GM10847 (cell line): ENCODE measurements around the gene APEX2.

Source experiments
- POLR2A ChIP-seq: IDR thresholded peaks from 2 replicates; pipeline ENCODE4 v1.6.1; 2011; ENCODE audit not compliant: insufficient read length; ENCODE audit errors: extremely low read depth

Gene APEX2

DNA sequence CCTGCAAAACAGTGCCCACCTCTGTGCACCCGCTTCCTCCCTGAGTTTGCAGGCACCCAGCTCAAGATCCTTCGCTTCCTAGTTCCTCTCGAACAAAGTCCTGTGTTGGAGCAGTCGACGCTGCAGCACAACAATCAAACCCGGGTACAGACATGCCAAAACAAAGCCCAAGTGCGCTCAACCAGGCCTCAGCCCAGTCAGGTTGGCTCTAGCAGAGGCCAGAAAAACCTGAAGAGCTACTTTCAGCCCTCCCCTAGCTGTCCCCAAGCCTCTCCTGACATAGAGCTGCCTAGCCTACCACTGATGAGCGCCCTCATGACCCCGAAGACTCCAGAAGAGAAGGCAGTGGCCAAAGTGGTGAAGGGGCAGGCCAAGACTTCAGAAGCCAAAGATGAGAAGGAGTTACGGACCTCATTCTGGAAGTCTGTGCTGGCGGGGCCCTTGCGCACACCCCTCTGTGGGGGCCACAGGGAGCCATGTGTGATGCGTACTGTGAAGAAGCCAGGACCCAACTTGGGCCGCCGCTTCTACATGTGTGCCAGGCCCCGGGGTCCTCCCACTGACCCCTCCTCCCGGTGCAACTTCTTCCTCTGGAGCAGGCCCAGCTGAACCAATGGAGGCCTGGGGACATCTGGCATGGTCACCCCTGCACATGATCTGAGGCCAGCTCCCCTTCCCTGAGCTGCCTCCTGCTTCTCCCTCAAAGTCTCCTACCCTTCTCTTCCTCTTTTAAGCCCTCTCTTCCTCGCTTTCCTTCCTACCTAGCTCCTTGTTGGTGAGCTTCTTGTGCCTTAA lies 6.9 kb downstream of the APEX2 start:
- no peak for TF ChIP-seq POLR2A

DNA sequence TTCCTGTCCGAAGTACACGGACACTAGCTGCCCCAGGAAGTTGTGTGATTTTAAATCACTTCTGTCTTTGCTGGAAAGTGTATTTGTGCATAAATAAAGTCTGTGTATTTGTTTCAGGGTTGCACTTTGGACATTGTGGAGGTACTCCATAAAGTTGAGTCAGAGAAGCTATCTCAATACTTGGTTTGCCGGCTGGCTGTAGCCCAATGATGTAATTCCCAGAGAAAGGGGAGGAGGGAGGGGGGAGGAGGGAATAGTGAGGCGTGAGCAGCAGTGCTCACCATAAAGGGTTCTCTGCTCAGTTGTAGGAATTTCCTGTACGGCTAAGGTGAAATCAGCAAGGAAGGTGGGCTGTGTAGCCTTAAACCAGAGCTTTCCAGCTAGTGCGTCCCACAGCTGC lies 7.5 kb downstream of the APEX2 start:
- no peak for TF ChIP-seq POLR2A

DNA sequence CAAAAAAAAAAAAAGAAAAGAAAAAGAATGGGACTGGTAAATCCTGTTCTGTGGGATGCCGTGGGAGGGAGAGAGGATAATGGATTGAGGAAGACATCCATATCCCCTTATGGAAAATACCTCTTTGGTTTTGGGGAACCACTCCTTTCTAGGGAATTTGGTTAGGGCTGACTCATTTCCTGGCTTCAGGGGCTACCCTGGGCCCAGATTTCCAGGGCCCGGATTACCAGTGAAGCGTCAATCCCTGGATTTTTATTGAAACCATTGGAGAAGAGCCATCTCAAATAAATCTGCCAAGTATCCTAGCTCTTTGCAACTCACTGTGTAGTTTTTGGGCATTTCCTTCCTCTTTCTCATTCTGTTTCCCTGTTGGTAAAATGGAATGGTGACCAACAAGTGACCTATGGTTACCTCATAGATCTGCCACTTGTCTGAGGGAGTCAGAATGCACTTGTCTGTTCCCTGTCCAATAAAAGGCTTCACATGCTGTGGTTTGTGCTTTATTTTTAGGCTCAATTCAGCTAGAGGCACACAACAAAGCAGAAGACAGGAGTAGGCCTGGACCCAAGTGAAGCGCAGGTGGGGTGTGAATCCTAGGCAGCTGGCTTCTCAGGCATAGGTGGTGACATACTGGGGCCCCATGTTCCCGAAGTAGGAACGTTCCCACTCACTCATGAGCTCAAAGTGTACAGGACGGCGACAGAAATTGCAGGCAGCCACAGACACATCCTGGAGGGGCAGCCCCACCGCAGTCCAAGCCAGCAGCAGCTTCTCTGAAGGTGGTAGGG lies 8.6 kb downstream of the APEX2 start:
- TF ChIP-seq POLR2A = no peak

DNA sequence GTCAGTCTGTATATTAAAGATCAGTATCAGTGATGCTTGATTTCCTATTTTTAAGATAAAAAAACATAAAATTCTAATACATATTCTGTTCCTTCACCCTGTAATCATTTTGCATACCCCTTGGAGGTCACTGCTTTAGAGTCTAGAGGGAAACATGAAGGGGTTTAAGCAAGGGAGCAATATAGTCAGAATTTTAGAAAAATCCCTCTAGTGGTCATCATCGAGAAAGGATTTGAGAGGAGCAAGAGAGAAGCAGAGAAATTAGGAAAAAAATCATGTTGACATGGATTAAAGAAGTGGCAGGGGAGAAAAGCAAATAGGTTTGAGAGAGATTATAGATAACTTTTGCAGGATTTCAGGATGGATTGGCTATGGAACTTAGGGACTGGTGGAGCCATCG lies 11.1 kb downstream of the APEX2 start:
- TF ChIP-seq POLR2A = no peak

DNA sequence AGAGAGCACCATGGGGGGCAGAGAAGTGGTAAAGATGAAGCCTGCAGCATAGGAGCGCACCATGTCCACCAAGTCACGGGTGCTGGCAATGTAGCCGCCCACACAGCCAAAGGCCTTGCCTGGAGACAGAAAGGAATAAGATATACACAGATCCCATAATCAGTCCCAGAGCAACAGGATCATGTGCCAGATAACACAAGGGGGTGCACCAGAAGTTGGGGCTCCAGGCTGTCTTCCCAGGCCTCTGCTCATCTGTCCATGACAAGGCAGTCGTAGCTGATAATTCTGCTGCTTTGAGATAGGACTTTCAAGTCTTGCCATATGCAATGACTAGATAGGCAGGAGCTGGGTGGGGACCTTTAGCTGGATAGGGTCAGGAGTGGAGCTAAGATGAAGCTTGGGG lies 14.7 kb downstream of the APEX2 start:
- no peak for TF ChIP-seq POLR2A

DNA sequence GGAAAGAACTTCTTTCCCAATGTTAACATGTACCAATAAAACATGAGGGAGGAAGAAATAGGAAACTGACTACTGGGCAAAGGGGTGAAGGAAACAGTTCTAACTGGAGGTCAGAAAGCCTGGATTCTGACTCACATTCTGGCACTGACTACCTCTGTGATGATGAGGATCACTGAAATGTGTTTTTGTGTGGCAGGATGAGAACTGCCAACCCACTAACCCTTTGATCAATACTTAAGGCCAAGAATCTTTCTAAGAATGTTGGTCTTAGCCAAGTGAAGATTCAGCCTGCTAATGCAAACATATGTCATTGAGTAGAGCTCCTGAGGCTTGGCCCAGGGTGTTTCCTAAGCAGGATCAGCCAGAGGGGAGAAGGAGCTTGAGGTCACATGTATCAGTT lies 26.0 kb downstream of the APEX2 start:
- TF ChIP-seq POLR2A = no peak

DNA sequence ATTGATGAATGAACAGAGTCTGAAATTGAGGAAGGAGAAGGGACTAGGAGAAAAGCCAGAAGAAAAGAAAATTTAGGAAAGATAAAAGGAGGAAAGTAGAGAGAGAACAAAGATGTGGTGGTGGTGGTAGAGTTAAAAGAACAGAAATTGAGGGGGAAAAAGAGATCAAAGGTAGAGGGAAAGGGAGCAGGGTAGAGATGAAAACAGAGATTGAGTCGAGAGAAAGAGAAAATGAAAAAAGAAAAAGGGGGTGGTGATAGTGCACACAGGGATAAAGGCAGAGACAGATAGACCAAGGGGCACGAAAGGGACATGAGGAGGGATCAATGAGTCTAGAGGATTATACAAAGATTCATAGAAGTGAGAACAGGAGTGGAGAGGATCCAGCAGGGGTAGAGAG lies 26.7 kb downstream of the APEX2 start:
- no peak for TF ChIP-seq POLR2A

DNA sequence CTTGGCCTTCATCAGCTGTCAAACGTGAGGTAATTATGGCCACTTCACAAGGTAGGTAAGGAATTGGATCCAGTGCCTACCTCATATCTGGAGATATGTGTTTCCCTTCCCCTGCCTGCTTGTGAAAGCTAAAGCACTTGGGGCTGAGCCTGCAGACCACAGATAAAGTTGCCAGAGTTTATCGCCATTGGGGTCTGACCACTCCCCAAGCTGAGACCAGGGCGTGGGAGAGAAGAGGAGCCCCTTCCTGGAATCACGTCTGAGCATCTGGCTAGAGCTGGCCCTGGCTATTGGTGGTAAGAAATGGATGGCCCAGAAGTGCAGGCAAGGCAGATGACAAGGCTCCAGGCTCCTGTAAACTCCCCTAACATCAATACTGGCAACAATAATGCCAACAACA lies 27.9 kb downstream of the APEX2 start:
- TF ChIP-seq POLR2A = no peak

DNA sequence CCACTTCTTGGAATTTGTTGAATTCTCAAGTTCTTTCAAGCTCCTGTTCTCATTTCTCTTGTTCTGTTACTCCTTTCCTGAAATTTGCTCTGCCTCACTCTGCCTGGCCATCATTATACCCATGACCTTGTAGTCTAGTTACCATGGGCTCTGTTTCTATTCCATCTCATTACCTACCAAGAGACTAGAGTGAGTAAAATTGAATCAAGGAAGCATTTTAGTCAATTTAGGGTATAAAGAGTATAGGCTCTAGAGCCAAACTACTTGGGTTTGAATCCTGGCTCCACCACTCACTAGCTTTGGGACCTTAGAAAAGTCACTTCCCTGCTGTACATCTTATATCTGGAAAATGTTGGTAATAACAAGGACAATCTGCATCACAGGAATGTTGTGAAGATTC lies 28.4 kb downstream of the APEX2 start:
- TF ChIP-seq POLR2A = no peak

DNA sequence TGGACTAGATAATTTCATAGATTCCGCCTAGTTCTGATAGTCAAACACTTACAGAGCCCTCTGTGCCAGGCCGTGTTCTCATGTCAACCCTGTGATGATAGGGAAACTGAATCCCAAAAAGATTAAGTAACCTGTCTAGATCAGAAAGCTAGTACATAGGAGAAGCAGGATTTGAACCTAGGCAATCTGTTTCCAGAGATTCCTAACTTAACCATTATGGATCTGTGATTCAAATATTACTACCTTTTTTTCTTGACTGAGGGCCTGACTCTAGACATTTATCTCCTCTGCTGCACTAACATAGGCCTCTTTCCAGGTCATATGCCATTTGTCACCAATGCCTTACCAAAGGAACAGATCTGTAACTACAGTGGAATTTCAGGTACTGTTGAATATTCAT lies 29.1 kb downstream of the APEX2 start:
- TF ChIP-seq POLR2A = no peak

DNA sequence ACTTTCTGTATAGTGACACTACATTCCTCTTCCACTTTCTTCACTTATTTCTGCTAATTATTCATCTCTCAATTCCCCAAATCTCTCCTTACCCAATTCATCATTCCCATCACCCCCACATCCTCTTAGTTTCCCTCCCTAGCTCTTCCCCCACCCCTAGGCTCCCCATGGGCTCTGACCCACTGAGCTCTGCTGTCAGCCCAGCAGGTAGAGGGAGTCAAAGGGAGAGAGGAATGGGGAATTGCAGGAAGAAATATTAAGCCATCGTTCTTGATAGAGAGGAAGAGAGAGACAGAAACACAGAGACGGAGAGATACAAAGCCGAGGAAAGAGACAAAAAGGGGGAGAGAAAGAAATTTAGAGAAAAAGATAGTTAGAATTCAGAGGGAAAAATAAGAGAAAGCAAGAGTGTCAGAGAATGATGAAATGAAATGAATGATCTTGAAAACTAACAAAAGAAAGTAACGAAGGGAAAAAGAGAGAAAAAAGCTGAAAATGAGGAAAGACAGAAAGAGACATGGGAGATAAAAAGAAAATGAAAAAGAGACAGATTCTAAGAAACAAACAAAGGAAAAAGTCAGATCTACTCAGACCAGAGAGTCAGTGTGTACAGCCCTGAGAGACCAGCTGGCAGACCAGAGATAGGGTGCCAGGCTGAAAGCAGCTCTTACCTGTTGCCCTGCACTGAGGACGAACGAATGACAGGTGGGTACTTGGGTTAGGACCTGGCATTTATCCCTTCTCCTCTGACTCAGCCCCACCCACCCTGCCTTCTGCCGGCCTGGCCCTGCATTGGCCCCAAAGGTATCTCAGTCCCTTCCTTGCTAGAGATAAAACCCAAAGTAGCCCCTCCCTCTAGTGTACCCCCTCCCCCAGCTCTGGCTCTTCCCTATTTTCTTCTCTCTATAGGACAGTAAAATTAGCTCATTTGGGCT lies 30.4 kb downstream of the APEX2 start, which contains the start of gene ALAS2:
Gene ALAS2, minus strand, starts transcription at position 707 of the 935 bp plus-strand sequence. CDS start 4,977 bp downstream, outside the sequence.
- TF ChIP-seq POLR2A = no peak

DNA sequence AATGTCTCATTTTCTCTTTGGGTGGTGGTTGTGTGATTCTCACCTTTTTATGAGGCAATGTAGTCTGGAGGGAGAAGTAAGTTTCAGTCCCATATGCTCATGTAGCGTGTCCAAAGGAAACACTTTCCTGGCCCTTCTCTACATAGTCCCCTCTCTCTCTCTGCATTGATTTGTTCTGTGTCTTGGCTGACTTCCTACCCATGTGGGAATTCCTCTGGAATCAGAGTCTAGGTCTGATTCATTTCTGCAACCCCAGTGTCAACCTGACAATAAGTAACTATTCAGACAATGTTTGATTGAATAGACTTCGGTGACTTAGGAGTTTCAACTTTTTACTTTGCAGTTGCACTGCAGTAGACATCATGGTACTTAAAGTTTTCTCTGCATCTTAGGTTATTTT lies 33.3 kb downstream of the APEX2 start:
- TF ChIP-seq POLR2A = no peak

DNA sequence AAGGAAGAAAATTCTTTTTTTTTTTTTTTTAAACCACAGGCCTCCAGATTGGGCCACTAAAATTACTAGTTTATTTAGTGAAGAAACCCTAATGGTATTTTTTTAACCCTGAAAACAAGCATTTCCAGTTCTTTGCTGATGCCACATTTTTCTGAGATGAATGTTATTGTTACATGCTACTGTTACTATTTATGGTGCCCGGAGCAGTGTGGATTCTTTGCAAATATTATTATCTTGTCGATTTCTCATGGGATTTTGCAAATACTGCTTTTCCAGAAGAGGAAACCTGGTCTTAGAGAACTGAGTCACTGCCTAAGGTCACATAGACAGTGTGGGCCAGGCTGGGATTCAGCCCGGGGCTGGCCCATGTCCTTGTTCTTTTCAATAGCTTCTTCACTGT lies 39.3 kb downstream of the APEX2 start:
- no peak for TF ChIP-seq POLR2A

DNA sequence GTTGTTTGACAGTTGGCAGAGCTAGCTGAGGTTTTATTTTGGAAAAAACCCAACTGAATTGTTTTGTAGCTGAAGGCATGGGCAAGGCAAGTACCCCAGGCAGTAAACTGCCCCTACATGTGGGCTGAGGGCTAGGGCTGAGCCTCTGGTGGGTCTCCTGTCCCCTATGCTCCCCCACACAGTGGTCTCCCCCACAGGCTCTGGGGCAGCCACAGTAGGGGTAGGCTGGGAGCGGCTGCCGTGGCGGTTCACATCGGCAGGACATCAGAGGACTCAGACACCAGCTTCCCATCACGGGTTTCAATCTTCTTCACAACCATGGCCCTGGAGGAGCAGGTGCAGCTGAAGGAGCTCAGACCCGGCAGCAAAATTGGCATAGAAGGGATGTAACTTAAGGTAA lies 41.4 kb downstream of the APEX2 start:
- no peak for TF ChIP-seq POLR2A
